ENCODE measurements around the gene HOXA13.

Gene HOXA13

DNA sequence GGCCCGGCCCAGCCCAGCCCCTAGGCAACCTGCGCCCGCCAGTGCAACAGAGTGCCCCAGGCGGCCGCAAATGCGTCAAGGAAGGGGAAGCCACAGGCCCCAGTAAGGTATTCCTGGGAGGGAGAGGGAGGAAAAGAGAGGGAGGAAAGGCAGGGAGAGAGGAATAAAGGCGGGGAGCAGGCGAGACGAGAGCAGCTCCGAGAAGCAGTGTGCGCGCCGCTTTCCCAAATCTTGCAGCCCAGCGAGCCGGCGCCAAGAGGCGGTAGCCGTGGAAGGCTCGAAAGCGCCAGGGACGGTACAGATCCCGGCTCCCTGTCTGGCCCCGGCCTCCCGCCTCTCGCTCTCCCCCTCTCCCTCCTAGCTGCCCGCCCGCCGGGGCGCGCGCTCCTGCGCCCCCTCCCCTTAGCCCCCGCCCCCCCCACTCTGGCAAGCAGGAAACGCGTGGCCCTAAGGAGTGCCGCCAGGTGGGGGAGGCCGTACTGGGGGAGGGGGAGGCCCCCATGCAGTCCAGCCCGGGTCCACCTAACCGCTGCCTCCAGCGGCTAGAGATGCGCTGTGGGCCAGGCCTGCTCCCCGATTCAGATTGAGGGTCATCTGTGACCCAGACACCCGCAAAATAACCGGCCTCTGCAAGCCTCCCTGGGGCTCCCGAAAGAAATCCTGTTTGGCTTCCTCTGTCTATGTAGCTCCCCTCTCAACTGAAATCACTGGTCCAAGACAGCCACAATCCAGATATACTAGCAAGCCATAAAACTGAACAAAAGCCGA, 30.0 kb downstream of the HOXA13 start:
- no peak for DNase-seq

- peak in 1 of 2 donors; percentile 39 for DNase-seq
Measured at GRCh38 chr7:27168265-27168947, 31.5 kb downstream of the HOXA13 start.

- DNase-seq, result no peak
Measured at GRCh38 chr7:27167916-27168264, 32.0 kb downstream of the HOXA13 start.

DNA sequence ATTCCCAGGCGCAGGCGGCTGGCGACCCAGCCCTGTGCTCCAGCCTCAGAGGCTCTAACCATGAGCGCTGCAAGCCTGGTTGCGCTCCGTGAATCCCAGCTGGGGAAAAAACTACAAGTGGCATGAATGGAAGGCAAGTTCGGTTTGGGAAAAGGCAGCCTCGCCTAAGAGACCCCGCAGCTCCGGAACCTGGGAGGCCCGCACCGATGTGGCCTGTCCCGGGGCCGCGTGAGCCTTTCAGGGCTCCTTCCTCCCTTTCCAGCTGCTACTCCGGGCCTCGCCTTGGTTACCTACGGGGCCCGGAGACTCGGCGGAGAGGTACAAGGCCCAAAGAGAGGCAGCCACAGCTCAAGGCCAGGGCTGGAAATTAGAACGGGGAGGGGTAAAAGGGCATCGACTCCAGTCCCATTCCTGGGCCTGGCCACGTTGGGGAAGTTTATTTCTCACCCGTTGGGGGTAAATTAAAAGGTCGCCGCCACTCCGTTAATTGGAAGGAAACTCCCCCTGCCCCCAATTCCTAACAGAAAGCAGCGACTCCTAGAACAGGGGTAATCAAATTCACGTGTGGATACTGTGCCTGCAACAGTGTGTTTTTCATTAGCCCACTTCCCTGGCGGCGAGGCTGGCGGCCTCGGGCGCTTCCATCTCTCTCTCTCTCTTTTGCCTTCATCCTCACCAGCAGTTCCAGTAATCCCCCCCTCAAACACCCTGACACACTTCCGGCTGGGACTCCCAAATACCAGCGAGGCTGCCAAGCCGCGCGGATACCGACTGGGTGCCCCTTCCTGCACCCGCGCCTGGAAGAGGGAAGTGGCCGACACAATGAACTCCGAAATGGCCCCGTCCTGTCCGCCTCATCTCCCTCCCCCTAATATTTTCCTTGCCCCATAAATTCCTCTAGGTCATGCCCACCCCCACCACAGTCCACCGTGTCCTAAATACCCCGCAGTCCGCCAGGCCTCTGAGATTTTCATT, 33.1 kb downstream of the HOXA13 start:
- no peak for DNase-seq

- no peak for DNase-seq
Measured at GRCh38 chr7:27165996-27166530, 33.8 kb downstream of the HOXA13 start.

DNA sequence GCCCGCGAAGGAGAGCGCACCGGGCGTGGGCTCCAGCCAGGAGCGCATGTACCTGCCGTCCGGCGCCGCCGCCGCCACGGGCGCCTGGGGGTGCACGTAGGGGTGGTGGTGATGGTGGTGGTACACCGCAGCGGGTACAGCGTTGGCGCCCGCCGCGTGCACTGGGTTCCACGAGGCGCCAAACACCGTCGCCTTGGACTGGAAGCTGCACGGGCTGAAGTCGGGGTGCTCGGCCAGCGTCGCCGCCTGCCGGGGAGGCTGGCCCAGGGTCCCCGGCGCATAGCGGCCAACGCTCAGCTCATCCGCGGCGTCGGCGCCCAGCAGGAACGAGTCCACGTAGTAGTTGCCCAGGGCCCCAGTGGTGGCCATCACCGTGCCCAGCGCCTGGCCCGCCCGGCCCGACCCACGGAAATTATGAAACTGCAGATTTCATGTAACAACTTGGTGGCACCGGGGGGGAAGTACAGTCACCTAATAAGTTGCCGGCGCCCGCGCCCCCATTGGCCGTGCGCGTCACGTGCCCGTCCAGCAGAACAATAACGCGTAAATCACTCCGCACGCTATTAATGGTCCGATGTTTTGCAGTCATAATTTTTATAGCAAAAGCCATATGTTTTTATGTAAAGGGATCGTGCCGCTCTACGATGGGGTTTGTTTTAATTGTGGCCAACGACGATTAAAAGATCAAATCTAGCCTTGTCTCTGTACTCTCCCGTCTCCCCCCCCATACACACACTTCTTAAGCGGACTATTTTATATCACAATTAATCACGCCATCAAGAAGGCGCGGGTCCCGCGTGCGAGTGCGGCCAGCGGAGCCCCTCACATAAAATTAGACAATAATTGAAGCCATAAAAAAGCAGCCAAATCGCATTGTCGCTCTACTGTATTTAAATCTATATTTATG, 34.5 kb downstream of the HOXA13 start, which contains the start of gene HOXA9:
HOXA9 (minus strand) TSS at position 449 of the 907 bp plus-strand sequence; CDS start at position 369, 80 bp downstream.
- DNase-seq, result peak; percentile 70 to 75

GRCh38 chr7:27164367-27165088, 35.4 kb downstream of the HOXA13 start:
- no peak for DNase-seq

DNA sequence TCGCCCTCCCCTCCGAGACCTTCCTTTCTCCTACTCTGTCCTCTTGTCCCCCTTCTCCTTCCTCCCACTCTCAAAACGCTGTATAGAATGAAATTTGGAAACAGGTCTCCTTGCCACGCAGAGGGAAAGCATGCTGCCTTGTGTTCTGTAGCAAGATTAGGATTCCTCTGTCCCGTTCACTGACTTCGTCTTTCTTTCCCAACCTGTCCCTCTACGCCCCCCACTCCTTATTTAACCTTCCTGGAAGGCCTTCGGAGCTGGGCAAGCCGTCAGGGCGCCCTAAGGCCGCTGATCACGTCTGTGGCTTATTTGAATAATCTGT, 35.9 kb downstream of the HOXA13 start:
- DNase-seq, result no peak

DNA sequence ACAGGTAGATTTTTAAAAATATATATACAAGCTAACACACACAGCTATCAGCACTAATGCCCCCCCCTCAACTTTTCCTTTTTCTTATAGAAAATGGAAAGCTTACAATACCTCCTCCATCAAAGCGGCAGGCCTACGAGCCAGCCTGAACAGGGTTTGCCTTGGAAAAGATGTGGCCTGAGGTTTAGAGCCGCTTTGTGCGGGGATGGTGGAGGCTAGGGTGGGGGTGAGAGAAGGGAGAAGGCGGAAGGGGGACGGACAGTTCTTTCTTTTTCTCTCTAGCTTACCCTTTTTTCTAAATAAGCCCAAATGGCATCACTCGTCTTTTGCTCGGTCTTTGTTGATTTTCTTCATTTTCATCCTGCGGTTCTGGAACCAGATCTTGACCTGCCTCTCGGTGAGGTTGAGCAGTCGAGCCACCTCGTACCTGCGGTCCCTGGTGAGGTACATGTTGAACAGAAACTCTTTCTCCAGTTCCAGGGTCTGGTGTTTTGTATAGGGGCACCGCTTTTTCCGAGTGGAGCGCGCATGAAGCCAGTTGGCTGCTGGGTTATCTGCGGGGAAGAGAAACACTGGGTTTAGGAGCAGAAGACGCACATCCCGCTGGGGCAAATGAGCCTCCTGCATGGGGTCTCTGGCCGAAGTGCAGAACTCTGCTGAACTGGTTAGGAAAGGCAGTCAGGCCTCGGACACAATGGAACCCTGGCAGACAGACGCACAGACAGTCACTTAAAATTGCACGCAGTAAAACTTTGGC, 36.4 kb downstream of the HOXA13 start:
- no peak for DNase-seq

DNA sequence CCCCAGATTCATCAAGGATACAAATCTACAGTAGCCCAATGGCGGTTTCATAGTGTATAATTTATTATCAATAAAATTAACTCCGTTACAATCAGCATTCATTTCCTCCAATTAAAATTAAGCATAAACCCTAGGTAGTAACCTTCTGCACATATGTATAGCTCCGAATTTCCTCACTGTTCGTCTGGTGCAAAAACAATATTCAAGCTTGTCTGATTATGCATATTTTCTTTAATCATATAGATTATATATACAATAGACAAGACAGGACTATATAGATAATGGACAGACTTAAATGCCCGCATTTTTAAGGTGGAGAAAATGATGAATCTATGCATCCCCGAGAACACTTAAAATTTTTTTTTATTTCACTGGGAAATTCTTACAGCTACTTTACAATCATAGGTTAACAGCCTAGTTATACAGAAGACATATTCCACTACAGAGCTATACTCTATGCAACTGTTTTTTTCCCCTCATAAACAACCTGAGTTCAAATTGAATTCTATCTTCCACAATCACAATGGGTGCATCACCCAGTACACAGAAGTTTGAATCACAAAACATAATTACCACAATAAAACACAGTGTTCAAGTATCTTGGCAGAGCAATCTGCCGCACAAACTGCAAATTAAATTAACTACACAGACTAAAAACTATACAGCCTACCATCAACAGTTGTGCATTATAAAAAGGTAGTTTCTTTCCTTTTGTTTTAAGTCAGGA, 37.2 kb downstream of the HOXA13 start:
- no peak for DNase-seq

DNA sequence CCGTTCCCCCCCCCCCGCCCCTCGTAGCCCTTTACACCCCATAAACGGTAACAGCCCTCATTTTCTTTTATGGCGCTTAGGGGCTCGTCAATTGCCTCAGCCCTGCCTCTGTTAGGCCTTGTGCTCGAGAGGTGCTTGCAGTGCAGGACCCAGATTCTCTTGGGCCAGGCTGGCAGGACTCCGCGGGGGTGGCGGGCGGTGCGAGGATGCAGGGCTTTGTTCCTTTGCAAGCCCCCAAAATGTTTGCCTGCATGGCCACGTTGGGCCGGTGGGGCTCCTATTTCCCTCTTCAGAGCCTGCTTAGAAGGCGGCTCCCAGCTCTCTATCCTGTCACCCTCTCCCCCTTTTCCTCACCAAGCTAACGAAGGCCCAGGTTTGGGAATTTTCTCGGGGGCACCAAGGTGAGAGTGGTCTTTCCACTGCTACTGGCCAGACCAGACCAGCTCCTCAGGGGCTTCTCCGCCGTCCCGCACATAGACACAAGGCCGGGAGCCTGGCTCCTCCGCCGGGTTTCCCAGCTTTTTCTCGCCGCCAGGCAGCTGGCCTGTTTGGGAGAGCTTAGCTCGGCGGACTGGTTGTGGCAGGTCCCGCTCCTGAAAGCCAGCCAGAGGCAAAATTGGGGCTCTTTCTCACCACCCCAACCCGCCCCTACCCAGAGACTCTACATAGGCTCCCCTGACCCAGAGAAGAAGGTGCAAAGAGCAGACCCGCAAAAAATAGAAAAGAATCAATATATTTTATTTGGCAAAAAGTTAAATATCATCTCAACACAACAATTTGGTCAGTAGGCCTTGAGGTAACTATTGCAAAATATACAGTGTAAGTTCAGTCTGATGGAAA, 38.0 kb downstream of the HOXA13 start:
- DNase-seq, result no peak

DNA sequence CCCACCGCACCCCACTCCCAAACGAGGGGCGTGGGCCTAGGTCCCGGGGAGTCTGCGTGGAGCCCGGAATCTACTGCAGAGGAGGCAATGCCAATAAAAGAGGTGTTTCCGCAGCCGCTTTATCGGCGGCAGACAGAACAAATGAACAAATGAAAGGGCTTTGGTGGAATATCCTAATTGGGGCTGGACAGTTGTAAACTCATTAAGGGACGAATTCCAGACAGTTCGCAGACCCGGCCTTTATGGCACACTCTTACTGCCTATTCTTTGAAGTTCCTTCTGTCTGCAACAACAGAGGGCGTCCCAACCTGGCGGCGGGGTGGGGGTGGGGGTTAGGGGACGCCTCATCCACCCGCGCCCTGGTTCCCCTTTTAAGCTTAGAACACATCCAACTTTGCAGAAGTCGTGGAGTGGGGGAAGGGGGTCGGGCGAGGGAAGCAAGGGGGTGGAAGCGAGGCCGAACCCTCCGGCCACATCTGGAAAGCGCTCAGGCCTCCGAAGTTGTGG, 38.6 kb downstream of the HOXA13 start:
- DNase-seq, result peak; percentile 61 to 68

- peak; percentile 80 to 87 for DNase-seq
Measured at GRCh38 chr7:27160546-27161213, 39.2 kb downstream of the HOXA13 start.

- DNase-seq, result no peak
Measured at GRCh38 chr7:27160145-27160545, 39.7 kb downstream of the HOXA13 start.

GRCh38 chr7:27159266-27160144, 40.4 kb downstream of the HOXA13 start:
- DNase-seq, result no peak

DNA sequence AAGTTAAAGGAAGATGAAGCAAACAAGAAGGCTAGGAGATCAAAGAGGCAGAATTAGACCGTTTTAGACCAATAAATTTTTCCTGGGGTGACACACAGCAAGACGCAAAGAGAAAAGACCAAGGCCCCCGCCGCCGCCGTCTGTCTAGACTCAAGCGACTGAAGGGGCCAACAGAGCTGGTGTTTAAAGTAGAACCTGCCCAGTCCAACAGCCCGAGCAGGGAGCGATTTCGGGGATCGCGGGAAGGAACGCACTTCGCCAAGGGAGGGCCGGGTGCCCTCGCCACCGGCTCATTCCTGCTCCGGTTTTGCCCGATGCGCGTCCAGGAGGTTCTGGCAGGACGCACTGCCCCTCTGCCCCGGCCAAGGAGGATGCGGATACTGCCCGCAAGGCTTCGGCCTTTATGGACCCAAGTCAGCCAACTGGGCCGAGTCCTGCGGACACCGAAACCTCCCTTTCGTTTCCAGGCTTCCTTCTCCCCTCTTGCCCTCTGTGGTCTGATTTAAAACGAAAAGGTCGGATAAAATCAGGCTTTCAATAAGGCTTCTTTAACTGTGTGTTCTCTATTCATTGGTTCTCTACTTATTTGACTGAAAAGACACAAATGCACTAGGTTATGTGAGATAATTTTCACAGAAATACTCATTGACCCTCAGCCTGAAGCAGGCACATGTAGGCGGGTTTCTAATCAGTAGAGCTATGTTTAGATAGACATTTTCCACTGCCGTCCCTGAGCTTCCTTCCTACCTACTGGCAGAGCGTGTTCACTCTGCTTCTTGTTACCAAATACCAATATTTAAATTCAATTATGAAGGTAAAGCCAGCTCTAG, 41.2 kb downstream of the HOXA13 start:
- DNase-seq, result no peak
